PFSK-1 (cell line): ENCODE results near the gene RARB.

Experiments
- POLR2AphosphoS5 ChIP-seq: IDR thresholded peaks from 2 replicates; pipeline ENCODE4 v1.6.1; 2012; ENCODE audit warnings: low read depth, mild to moderate bottlenecking, control low read depth, low read length, moderate library complexity
- TAF1 ChIP-seq: IDR thresholded peaks from 2 replicates; pipeline ENCODE4 v1.6.1; 2012; ENCODE audit warnings: low read length, control low read depth, borderline replicate concordance; ENCODE audit not compliant: insufficient read depth
- TF ChIP-seq, protein P1 (sequence below), 2 experiments: IDR thresholded peaks; 2 replicates each; pipeline versions ENCODE4 v1.6.1 to v1.8.0; 2011 to 2012; ENCODE audit warnings: low read depth in 2 of 2, low read length in 2 of 2, control low read depth in 1 of 2, inconsistent platforms in 1 of 2, mild to moderate bottlenecking in 1 of 2, moderate library complexity in 1 of 2; ENCODE audit not compliant: insufficient read depth in 1 of 2

DNA sequence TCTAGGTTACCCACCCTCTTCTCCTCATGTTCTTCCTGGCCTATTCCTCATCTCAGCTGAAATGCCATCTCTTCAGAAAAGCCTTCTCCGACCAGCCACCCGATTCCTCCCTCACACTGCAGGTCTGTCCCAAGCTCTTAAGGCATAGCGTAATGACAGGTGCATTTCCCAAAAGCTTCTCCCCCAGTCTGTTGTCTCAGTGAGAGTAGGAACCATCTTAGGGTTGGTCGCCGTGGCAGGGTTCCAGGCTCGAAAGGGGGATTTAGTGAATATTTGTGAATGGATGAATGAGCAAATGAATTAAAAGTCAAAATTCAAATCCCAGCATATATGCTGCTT, 158.1 kb downstream of the RARB start:
- TF ChIP-seq POLR2AphosphoS5 (no peak), TAF1 (no peak)
- TF ChIP-seq, protein P1, sequence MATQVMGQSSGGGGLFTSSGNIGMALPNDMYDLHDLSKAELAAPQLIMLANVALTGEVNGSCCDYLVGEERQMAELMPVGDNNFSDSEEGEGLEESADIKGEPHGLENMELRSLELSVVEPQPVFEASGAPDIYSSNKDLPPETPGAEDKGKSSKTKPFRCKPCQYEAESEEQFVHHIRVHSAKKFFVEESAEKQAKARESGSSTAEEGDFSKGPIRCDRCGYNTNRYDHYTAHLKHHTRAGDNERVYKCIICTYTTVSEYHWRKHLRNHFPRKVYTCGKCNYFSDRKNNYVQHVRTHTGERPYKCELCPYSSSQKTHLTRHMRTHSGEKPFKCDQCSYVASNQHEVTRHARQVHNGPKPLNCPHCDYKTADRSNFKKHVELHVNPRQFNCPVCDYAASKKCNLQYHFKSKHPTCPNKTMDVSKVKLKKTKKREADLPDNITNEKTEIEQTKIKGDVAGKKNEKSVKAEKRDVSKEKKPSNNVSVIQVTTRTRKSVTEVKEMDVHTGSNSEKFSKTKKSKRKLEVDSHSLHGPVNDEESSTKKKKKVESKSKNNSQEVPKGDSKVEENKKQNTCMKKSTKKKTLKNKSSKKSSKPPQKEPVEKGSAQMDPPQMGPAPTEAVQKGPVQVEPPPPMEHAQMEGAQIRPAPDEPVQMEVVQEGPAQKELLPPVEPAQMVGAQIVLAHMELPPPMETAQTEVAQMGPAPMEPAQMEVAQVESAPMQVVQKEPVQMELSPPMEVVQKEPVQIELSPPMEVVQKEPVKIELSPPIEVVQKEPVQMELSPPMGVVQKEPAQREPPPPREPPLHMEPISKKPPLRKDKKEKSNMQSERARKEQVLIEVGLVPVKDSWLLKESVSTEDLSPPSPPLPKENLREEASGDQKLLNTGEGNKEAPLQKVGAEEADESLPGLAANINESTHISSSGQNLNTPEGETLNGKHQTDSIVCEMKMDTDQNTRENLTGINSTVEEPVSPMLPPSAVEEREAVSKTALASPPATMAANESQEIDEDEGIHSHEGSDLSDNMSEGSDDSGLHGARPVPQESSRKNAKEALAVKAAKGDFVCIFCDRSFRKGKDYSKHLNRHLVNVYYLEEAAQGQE (IDR thresholded peaks at IDR 0.05; ENCODE audit: insufficient read depth in 1 of 2, low read depth in 2 of 2, low read length in 2 of 2) = no peak
